Muscle of back (tissue), 13 donors: ENCODE results near the gene JSRP1. TPM values are rescaled to one million over a fixed set of nuclear protein-coding genes. Genes with fewer than 3 reads are reported as not detected.
A peak's percentile ranks its signal among the peaks of the same experiment; 100 is the strongest.

ENCODE experiments used
- DNase-seq, 3 donors: peaks; one replicate each; pipeline versions ENCODE4 v3.0.0 to v3.0.0-alpha.2; 2013
- long read RNA-seq, 9 donors: transcript quantifications; one replicate each; lab custom pipeline, GENCODE V29; 2026
- polyA plus RNA-seq, 10 donors: library from polyadenylated mRNA; unstranded; fragments of 120-200 nt; gene quantifications; one replicate each; pipeline ENCODE4 v1.2.1, GENCODE V29; 2013; ENCODE audit not compliant: insufficient read length in 10 of 10

The JSRP1 gene
- 10 to 100 TPM; 46.9 to 73.3 (median 52.7) TPM for polyA plus RNA-seq
- long read RNA-seq, donor 1, transcript JSRP1-201 (7 exons, 1,138 nt) = major isoform, 23 of 574 reads
- long read RNA-seq, donor 1, partial matches to known transcripts = 102 of 574 reads
- long read RNA-seq, donor 1, other reads (novel, unspliced or antisense) = 449 of 574 reads
- long read RNA-seq, donor 2, transcript JSRP1-201 (7 exons, 1,138 nt) = major isoform, 24 of 920 reads
- long read RNA-seq, donor 2, partial matches to known transcripts = 874 of 920 reads
- long read RNA-seq, donor 2, other reads (novel, unspliced or antisense) = 22 of 920 reads
- long read RNA-seq, donor 3, partial matches to known transcripts = 5 of 5 reads
- long read RNA-seq, donor 3, other reads (novel, unspliced or antisense) = 0 of 5 reads
- long read RNA-seq, donor 4, transcript JSRP1-201 (7 exons, 1,138 nt) = major isoform, 19 of 19 reads
- long read RNA-seq, donor 4, partial matches to known transcripts = 0 of 19 reads
- long read RNA-seq, donor 4, other reads (novel, unspliced or antisense) = 0 of 19 reads
- long read RNA-seq, donor 5, transcript JSRP1-201 (7 exons, 1,138 nt) = major isoform, 12 of 1,079 reads
- long read RNA-seq, donor 5, partial matches to known transcripts = 1,009 of 1,079 reads
- long read RNA-seq, donor 5, other reads (novel, unspliced or antisense) = 57 of 1,079 reads
- long read RNA-seq, donor 6, transcript JSRP1-201 (7 exons, 1,138 nt) = major isoform, 20 of 963 reads
- long read RNA-seq, donor 6, partial matches to known transcripts = 903 of 963 reads
- long read RNA-seq, donor 6, other reads (novel, unspliced or antisense) = 40 of 963 reads
- long read RNA-seq, donor 7, transcript JSRP1-201 (7 exons, 1,138 nt) = major isoform, 10 of 523 reads
- long read RNA-seq, donor 7, partial matches to known transcripts = 502 of 523 reads
- long read RNA-seq, donor 7, other reads (novel, unspliced or antisense) = 11 of 523 reads
- long read RNA-seq, donor 8, transcript JSRP1-201 (7 exons, 1,138 nt) = major isoform, 11 of 19 reads
- long read RNA-seq, donor 8, partial matches to known transcripts = 8 of 19 reads
- long read RNA-seq, donor 8, other reads (novel, unspliced or antisense) = 0 of 19 reads
- long read RNA-seq, donor 9, partial matches to known transcripts = 0 of 2 reads
- long read RNA-seq, donor 9, other reads (novel, unspliced or antisense) = 0 of 2 reads

- peak; percentile 80 to 85 (median 81) for DNase-seq
These were observed at the start of gene JSRP1 for GRCh38 chr19:2255982-2256685. JSRP1 (minus strand) TSS chr19:2256417; CDS start chr19:2255314, 1,103 bp downstream.

GRCh38 chr19:2305452-2306280 lies 49.4 kb upstream of the JSRP1 start:
- no peak for DNase-seq

- no peak for DNase-seq
These were observed 47.1 kb upstream of the JSRP1 start for GRCh38 chr19:2303211-2303798.

- DNase-seq = peak; percentile 32 to 83 (median 69)
These were observed 46.3 kb upstream of the JSRP1 start for GRCh38 chr19:2302319-2303210.

- DNase-seq = no peak
These were observed 44.3 kb upstream of the JSRP1 start for GRCh38 chr19:2300533-2300932.

- DNase-seq = no peak
These were observed 39.9 kb upstream of the JSRP1 start for GRCh38 chr19:2296141-2296540.

GRCh38 chr19:2294687-2295335 lies 38.6 kb upstream of the JSRP1 start:
- DNase-seq = peak in 1 of 3 donors; percentile 45

- DNase-seq = peak in 1 of 3 donors; percentile 56
These were observed 35.1 kb upstream of the JSRP1 start for GRCh38 chr19:2291185-2291751.

GRCh38 chr19:2290441-2291184 lies 34.4 kb upstream of the JSRP1 start:
- no peak for DNase-seq

- peak in 1 of 3 donors; percentile 53 for DNase-seq
These were observed 33.7 kb upstream of the JSRP1 start for GRCh38 chr19:2289714-2290435.

GRCh38 chr19:2288818-2289713 lies 32.8 kb upstream of the JSRP1 start:
- DNase-seq = no peak

- no peak for DNase-seq
These were observed 32.2 kb upstream of the JSRP1 start for GRCh38 chr19:2288338-2288817.

- DNase-seq = no peak
These were observed 31.5 kb upstream of the JSRP1 start for GRCh38 chr19:2287585-2288337.

GRCh38 chr19:2286402-2287140 lies 30.4 kb upstream of the JSRP1 start:
- no peak for DNase-seq
